ENCODE measurements around the gene TNFRSF9.

- TF ChIP-seq CTCF (optimal IDR thresholded peaks at IDR 0.05 in 1 of 3, IDR thresholded peaks at IDR 0.05 in 1 of 3, conservative IDR thresholded peaks at IDR 0.05 in 1 of 3; ENCODE audit: extremely low read depth in 1 of 3, insufficient read depth in 2 of 3, low read length in 3 of 3) (no peak), EZH2 (IDR thresholded peaks at IDR 0.05; ENCODE audit: low read length) (no peak)
Observed at GRCh38 chr1:7970246-7970645, 29.6 kb upstream of the TNFRSF9 start.

All from keratinocyte (primary cell).